SW480 (cell line): ENCODE results near the gene COMMD9.

Source experiments
- DNase-seq: peaks from one replicate; pipeline ENCODE4 v3.0.0-alpha.2; 2016; ENCODE audit warnings: low spot score

The COMMD9 gene

GRCh38 chr11:36222831-36223635, 66.2 kb downstream of the COMMD9 start:
- no peak for DNase-seq
